Brain microvascular endothelial cell (primary cell): Measurements from ENCODE around the gene IWS1.

Experiments
- DNase-seq: peaks from one replicate; pipeline ENCODE4 v3.0.0-alpha.2; 2020
- H3K27ac ChIP-seq: fragments of 250-450 bp; sonication (Bioruptor Pico); 2 replicates; pipeline ENCODE4 v1.5.1; 2020; ENCODE audit warnings: mild to moderate bottlenecking, moderate library complexity
- H3K27me3 ChIP-seq: fragments of 250-450 bp; sonication (Bioruptor Pico); replicated peaks from 2 replicates; pipeline ENCODE4 v1.5.1; 2020; ENCODE audit warnings: mild to moderate bottlenecking
- H3K36me3 ChIP-seq: fragments of 250-450 bp; sonication (Bioruptor Pico); replicated peaks from 2 replicates; pipeline ENCODE4 v1.5.1; 2020; ENCODE audit warnings: mild to moderate bottlenecking
- H3K4me3 ChIP-seq: 2 replicates; pipeline ENCODE4 v1.5.1; 2011; ENCODE audit warnings: low read depth, mild to moderate bottlenecking, control low read depth, low read length, moderate library complexity
- CTCF ChIP-seq: IDR thresholded peaks from 2 replicates; pipeline ENCODE4 v1.5.1; 2011; ENCODE audit warnings: low read depth, mild to moderate bottlenecking, moderate library complexity, low read length, control low read depth, inconsistent platforms; ENCODE audit errors: missing control alignments
- in situ Hi-C: cut with HindIII; loops from 2 replicates; pipeline ENCODE4 v1.10.0; 2017; ENCODE audit warnings: low sequenced_read_pairs, low pct_ligation_motif_present

The IWS1 gene

GRCh38 chr2:127559454-127559853 is 33.2 kb upstream of the IWS1 start:
- Histone ChIP-seq H3K27me3 (no peaks in the 10 kb centered on the region), H3K36me3 (no peaks in the 10 kb centered on the region), H3K27ac (no peak overlapping the region), H3K4me3 (no peak overlapping the region)
- in situ Hi-C loops, result no loop called here
- no peak for TF ChIP-seq CTCF
- DNase-seq, result no peak

DNA sequence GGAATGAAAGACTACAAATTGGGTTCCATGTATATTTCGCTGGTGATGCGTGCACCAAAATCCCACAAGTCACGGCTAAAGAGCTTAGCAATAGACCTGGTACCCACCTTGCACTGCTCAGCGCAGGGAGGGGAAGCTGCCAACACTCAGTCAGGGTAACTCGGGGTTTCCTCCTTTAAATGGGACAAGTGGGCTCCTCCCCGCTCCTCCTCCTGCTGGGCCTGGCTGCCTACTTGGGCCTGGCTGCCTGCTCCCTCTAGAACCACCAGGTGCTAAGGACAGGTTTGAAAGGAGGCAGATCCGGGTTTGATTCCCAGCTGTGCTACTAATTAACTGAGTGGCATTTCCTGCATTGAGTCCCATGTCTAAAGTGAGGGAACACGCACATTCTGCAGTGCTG is 32.6 kb upstream of the IWS1 start:
- H3K4me3 ChIP-seq, result no peak overlapping the region
- DNase-seq, result no peak
- H3K27me3 ChIP-seq, result no peaks in the 10 kb centered on the region
- no peak for TF ChIP-seq CTCF
- in situ Hi-C loops, result no loop called here
- H3K36me3 ChIP-seq, result no peaks in the 10 kb centered on the region
- no peak overlapping the region for H3K27ac ChIP-seq

- no peaks in the 10 kb centered on the region for H3K36me3 ChIP-seq
- no peak for DNase-seq
- H3K27me3 ChIP-seq, result no peaks in the 10 kb centered on the region
- in situ Hi-C loops, result no loop called here
- TF ChIP-seq CTCF, result no peak
- H3K4me3 ChIP-seq, result no peak overlapping the region
- no peak overlapping the region for H3K27ac ChIP-seq
Observed at GRCh38 chr2:127552846-127553245, 26.6 kb upstream of the IWS1 start.

GRCh38 chr2:127552336-127552735 is 26.0 kb upstream of the IWS1 start:
- Histone ChIP-seq H3K4me3 (no peak overlapping the region), H3K27ac (no peak overlapping the region), H3K36me3 (no peaks in the 10 kb centered on the region), H3K27me3 (no peaks in the 10 kb centered on the region)
- TF ChIP-seq CTCF, result no peak
- in situ Hi-C loops, result no loop called here
- DNase-seq, result no peak

- H3K4me3 ChIP-seq, result no peak overlapping the region
- DNase-seq, result no peak
- no peaks in the 10 kb centered on the region for H3K36me3 ChIP-seq
- no peak overlapping the region for H3K27ac ChIP-seq
- H3K27me3 ChIP-seq, result no peaks in the 10 kb centered on the region
- no peak for TF ChIP-seq CTCF
- in situ Hi-C loops, result no loop called here
Observed at GRCh38 chr2:127551221-127551930, 25.1 kb upstream of the IWS1 start.

DNA sequence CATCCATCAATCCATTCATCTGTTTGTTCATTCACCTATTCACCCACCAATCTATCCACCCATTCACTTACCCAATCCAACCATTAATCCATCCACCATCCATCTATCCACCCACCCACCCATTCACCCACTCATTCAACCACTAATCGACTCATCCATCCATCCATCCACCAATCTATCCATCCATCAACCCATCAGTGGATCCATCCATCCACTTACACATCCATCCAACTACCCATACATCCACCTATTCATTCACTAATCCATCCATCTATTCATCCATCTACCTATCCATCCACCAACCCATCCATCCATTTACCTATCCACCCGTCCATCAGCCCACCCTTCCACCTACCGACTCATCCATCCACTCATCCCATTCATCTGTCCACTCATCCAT is 20.5 kb upstream of the IWS1 start:
- H3K4me3 ChIP-seq, result no peak overlapping the region
- no peak overlapping the region for H3K27ac ChIP-seq
- no peaks in the 10 kb centered on the region for H3K36me3 ChIP-seq
- DNase-seq, result no peak
- TF ChIP-seq CTCF, result no peak
- H3K27me3 ChIP-seq, result peaks cover 2% of the 10 kb centered on the region
- in situ Hi-C loops, result no loop called here
